IPS-18c (cell line): ENCODE results near the gene MPC1.

Source experiments
- H3K4me3 ChIP-seq: 2 replicates; pipeline ENCODE4 v1.7.0; 2013; ENCODE audit warnings: low read depth, mild to moderate bottlenecking, low read length, moderate library complexity; ENCODE audit not compliant: insufficient read depth
- H3K9me3 ChIP-seq: one replicate; pipeline ENCODE4 v1.6.1; 2013; ENCODE audit warnings: mild to moderate bottlenecking, low read length, moderate library complexity; ENCODE audit not compliant: control insufficient read depth, insufficient read depth

MPC1 gene

DNA sequence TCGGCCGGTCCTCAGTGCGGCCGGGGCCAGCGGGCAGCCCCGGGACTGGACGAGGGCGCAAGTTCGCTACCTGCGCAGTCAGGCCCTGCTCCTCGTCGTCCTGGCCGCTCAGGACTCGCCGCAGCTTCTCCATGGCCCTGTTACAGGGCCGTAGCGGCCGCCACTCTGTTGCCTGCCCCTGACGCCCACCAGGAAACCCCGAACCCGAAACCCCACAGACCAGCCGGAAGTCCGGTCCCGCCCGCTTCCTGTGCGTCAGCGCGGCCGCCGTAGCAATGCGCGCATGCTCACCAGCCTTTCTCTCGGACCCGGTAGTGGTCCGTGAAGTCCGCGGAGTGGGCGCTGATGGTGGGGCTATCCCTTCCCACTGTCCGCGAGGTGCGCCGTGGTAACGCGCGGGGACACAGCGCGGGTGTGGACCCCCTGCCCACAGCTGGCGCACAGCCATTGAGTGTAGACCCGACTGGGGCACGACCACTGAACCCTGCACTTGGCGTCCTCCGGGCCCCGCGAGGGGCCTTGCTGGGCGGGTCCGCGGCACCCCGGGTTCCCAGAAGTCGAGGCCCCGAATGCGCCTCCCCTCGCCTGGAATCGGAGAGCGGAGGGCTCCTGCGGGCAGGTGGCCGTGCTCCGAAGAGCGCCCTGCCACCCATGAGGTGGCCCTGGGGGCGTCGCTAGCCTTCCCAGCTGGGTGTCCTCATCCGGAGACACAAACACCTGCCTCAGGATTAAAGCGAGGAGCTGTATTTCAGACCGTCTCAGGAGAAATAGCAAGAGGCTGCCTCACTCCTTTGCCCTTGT is 40.2 kb downstream of the MPC1 start, which contains the start of gene SFT2D1:
SFT2D1 (minus strand) TSS at position 197 of the 801 bp plus-strand sequence; CDS start at position 133, 64 bp downstream.
- H3K4me3 ChIP-seq, result peak within 1 kb of the TSS; percentile 94
- H3K9me3 ChIP-seq, result no peaks in the 10 kb centered on the region

DNA sequence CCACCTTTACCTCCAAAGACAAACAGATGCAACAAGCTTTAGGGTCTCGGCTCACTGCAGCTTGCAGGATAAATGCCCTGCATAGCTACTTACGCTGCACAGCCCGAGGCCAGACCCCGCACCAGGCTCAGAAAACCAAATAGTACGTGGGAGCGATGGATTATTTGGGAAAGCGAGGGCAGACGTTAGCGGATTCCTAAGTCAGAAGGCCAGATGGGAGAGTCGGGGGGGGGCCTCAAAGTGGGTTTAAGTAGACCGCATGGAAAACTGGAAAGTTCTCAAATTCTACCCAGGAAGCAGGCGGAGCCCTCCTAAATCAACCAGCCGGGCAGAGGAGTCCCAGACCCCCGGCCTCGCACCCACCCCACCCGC is 40.8 kb downstream of the MPC1 start:
- Histone ChIP-seq H3K4me3 (peak overlapping the region; percentile 94), H3K9me3 (no peaks in the 10 kb centered on the region)

DNA sequence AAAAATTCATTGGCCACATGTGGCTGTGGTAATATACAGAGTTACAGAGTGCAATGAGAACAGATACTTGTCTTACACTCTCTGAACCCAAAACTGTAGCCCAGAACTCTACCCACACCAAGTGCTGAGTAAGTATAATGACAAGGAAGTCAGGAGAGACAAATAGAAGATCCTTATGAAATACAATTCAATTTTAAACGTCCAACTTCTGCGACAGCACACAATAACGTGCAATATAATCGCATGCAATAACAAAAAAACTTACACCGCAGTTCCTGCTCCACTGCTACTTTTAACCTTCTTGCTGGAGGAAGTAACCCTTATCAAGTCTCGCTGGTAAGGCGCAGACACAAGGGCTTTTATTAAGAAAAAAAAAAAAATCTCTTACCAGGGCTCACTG is 41.3 kb downstream of the MPC1 start:
- peak overlapping the region; percentile 94 for H3K4me3 ChIP-seq
- no peaks in the 10 kb centered on the region for H3K9me3 ChIP-seq

DNA sequence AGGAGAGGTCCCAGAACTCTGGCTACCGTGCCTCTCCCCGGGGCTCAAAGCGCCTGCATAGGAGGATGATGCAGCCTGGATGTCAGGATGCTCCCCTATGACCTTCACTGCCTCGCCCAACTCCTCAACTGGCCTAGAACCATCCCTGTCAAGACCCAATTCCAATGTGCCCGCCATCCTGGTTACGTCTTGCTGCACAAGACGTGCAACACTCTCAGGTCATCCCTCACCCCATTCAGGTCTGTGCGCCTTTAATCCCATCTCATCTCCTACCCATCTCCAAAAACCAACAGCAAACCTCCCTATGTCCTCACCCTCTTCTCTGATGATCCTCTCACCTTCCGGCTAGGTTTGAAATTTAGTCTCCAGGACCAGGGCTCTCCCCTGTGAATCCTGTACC is 43.9 kb downstream of the MPC1 start:
- H3K4me3 ChIP-seq, result no peak overlapping the region

DNA sequence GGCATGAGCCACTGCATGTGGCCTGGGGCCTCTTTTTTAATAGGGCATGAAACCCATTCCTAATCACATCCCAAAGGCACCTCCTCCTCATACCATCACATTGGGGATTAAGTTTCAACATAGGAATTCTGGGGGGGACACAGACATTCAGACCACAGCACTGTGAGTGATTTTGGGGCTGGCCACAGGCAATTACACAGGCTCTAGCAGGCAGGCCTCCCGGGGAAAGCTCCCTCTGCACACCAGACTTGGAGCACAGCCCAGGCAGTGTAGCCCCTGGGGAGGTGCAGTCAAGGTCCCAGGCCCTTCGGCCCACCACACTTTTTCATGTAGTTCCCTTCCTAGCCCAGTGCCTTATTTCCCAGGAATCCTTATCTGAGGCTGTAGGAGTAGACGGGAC is 45.9 kb downstream of the MPC1 start:
- H3K9me3 ChIP-seq, result no peaks in the 10 kb centered on the region
- no peak overlapping the region for H3K4me3 ChIP-seq

More for the DNA sequence above, 43.9 kb downstream of the MPC1 start:
- no peaks in the 10 kb centered on the region for H3K9me3 ChIP-seq

DNA sequence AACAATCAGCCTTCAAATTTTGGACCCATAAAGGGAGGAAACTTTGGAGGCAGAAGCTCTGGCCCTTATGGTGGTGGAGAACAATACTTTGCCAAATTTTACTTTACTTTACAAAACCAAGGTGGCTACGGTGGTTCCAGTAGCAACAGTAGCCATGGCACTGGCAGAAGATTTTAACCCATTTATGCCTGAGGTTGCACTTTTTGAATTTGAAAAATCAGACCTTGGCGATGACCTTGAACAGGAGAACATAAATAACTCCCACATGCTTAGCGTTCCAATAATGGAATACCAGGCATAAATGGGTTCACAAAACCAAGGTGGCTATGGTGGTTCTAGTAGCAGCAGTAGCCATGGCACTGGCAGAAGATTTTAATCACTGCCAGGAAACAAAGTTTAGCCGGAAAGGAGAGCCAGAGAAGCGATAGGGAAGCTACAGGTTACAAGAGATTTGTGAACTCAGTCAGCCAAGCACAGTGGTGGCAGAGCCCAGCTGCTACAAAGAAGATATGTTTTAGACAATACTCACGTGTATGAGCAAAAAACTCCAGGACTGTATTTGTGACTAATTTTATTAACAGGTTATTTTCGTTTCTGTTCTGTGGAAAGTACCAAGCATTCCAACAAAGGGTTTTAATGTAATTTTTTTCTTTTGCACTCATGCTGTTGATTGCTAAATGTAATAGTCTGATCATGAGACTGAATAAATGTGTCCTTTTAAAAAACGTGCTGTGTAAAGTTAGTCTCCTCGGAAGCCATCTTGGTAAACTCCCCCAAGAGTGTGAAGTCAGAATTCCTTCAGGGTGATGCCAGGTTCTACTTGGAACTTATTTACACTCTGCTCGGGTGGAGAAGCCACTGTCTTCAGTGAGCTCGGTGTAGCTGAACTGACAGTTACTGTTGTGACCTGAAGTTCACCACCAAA is 47.1 kb downstream of the MPC1 start:
- Histone ChIP-seq H3K9me3 (no peaks in the 10 kb centered on the region), H3K4me3 (no peak overlapping the region)

DNA sequence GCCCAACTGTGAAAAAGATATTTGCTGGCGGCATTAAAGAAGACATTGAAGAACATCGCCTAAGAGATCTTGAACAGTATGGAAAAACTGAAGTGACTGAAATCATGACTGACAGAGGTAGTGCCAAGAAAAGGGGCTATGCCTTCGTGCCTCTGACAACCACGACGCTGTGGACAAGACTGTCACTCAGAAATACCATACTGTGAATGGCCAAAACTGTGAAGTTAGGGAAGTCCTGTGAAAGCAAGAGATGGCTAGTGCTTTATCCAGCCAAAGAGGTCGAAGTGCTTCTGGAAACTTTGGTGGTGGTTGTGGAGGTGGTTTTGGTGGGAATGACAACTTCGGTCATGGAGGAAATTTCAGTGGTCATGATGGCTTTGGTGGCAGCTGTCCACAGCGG is 47.9 kb downstream of the MPC1 start:
- Histone ChIP-seq H3K4me3 (no peak overlapping the region), H3K9me3 (no peaks in the 10 kb centered on the region)

DNA sequence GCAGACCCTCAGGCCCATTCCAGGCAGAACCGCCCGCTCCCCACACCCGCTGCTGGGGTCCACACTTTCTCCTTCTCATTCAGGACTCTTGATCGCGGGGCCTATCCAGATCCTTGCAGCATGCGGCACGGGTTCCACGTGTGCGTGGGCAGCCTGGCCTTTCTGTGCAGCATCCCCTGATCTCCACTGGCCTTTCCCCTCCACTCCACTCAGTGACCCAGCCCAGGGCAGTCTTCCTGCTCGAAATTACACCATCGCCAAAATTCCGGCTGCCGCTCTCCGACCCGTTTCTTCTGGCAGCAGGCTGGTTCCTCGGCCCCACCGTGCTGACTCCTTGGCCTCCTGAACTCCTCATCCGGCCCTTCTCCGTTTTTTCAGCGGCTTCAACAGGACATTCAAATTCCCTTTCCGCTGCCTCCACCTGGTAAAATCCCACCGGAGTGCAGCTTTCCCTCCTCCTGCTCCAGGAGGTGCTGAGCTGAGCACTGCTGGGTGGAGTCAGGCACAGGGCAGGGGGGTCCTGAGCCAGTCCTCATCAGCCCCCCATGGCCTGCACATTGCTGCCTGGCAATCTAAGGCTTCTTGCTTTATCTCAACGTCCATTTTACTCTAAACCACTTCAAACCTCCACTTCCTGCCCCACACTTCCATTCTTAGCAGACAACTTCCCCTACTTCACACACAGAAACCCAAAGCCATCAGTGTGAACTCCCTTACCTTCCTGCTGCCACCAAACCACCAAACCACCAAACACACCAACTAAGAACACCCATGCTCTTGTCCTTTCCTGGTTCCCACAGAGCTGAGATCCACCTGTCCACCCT is 49.4 kb downstream of the MPC1 start:
- H3K4me3 ChIP-seq, result no peak overlapping the region
- no peaks in the 10 kb centered on the region for H3K9me3 ChIP-seq

DNA sequence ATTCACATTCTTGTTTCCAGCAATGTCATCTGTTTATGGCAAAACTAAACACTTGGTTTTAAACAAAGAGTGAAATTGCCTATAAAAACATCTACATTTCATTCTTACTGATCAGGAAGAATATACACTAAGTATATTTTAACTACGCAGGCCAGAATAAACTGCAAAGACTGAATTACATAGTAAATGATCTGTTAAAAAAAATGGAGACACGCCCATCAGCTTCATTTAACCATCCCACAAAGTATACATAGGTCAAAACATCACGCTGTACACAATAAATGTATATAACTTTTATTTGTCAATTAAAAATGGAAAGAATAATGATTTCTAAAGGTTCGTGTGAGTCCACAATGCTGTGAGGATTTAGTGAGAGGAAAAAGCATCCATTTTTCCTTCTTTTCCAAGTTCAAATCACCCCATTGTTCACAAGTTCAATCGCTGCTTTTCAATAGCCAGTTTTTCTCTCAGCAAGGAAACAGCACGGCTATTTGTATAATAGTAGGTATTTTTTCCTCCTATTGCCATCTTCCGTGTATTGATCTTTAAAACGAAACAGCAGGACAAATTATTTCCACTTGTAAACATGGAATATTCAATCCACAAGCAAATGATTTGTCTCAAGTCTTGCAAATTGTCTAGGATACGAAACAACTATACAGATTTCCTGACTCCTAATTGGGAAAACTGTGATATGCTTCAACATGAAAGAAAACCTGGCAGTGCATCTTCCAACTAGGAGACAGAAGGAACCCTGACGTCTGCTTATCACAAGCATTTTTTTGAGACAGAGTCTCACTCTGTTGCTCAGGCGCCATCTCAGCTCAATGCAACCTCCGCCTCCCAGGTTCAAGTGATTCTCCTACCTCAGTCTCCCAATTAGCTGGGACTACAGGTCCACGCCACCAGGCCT is 51.0 kb downstream of the MPC1 start:
- H3K4me3 ChIP-seq, result no peak overlapping the region

DNA sequence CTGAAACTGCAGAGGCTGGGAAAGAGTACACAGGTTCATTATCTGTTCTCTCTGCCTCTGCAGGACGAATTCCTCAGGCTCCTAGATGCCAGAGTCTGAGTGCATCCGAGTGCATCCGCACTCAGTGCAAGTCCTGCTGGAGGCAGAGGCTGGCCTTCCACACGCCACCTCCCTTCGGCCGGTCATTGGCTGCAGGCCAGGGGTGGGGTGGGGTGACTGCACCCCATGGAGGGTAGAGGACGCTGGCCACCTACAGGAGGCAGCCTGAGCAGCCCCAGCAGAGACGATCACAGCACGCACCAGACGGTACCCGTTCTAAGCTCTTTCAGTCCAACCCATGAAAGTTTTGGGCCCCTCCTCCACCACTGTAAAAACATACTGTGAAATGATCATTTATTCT is 52.1 kb downstream of the MPC1 start:
- H3K9me3 ChIP-seq, result no peaks in the 10 kb centered on the region
- no peak overlapping the region for H3K4me3 ChIP-seq

More for the DNA sequence above, 51.0 kb downstream of the MPC1 start:
- no peaks in the 10 kb centered on the region for H3K9me3 ChIP-seq

DNA sequence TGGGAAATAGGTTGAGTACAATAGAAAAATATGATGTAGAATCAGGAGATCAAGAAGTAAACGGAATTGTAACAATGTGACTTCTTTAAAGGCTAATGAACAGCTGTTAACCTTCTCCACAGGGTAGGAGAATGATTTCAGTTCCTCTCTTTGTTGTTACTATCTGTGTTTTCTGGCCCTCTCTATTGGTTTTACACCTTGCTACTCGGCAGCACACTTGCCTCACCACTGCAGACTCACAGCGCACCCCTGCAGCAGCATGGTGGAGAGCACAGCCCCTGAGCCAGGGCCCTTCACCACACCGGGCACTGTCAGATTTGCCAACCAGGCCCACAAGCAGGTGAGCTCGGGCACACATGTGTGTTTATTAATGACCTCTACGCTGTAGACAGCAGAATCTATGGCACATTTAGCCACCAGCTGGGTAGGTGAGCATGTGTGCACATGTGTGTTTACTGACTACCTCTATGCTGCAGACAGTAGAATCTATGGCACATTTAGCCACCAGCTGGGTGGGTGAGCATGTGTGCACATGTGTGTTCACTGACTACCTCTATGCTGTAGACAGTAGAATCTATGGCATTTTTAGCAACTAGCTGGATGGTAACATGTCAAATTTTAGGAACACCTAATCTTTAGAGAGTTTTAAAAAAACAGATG is 57.2 kb downstream of the MPC1 start:
- H3K4me3 ChIP-seq, result no peak overlapping the region
- H3K9me3 ChIP-seq, result no peaks in the 10 kb centered on the region

DNA sequence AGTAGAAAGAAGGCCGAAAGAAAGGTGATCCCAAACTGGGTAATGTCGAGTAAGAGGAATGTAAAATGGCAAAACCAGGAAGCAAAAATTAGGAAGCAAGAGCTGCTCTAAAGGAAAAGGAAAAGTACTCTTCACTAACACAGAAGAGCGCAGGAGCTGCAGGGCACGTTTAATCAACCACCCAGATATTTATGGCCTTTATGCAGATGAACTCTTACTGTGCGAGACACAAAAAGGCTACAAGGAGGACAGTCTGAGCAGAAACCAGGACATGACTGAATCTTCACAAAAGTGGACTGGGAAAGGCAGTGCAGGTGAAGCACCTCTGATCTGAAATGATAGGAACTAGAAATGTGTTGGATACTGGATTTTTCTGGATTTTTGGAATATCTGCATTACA is 59.3 kb downstream of the MPC1 start:
- H3K9me3 ChIP-seq, result no peaks in the 10 kb centered on the region
- H3K4me3 ChIP-seq, result no peak overlapping the region

DNA sequence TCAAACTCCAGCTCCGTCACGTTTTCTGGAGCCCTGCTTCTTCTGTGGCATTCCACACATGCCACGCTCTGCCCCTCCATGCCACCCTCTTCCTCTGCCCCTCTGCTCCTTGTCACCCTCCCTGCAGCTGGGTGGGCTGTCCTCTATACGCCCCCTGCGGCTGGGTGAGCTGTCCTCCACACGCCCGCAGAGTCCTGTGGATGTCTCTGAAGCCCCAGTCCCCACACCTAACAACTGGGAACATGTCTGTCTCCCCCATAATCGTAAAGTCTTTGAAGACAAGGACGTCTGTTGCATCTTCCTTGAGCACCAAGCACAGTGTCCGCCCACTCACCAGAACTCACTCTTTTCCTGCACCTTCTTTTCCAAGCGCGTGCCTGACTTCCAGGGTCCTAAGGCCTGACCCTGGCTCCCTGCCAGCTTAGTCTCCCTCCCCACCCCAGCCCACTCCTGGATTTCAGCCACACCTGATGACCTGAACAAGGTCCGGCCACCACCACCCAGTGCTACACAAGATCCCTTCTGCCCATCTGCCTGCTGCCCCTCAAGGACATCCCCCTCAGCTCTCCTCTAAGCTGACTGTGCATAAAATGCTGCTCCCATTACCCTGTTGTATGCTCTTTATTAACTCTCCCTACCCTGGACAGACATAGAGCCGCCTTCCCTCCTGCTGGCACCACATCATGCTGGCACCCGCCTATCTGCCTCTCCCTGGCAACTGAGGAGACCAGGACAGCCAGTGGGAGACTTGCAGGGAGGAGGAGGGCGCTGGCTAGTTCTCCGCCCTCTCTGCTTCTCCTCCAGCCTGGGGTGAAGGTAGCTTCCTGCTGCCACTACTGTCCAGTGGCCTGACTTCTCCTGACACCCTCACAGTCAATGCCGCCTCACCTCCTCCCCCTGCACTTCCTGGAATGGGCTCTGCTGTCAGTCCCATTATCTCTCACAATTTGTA is 63.8 kb downstream of the MPC1 start:
- H3K4me3 ChIP-seq, result no peak overlapping the region

DNA sequence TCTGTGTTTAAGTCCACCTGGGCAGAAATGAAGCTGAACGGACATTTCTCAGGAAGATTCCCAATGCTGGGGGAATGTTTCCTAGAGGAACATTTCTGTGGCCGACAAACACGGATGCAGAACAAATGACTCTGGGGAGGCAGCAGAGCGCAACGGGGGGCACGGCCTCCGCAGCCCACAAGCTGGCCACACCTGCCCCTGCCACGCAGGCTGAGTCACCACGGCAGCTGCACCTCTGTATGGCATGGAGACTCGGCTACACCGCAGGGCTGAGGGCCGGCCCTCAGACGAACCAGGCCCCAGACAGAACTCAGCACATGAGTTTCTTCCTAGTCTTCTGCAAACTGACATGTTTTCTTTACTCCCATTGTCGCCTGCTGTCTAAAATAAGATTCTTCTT is 64.5 kb downstream of the MPC1 start:
- no peak overlapping the region for H3K4me3 ChIP-seq

More for the DNA sequence above, 63.8 kb downstream of the MPC1 start:
- no peaks in the 10 kb centered on the region for H3K9me3 ChIP-seq

More for the DNA sequence above, 64.5 kb downstream of the MPC1 start:
- H3K9me3 ChIP-seq, result no peaks in the 10 kb centered on the region
